HTERT RPE-1 (cell line): ENCODE measurements around the gene UBE3C.
"Not testable (repeated sequence)": the region's sequence is repeated elsewhere in the genome, so short reads cannot be mapped to it uniquely, and the experiment has no call there.

Experiments used
- in situ Hi-C: fragments of 300-500 bp; cut with MboI; formaldehyde crosslinking; loops from 4 replicates; pipeline ENCODE4 v1.14.3; 2020; ENCODE audit warnings: low sequenced_read_pairs

The UBE3C gene

DNA sequence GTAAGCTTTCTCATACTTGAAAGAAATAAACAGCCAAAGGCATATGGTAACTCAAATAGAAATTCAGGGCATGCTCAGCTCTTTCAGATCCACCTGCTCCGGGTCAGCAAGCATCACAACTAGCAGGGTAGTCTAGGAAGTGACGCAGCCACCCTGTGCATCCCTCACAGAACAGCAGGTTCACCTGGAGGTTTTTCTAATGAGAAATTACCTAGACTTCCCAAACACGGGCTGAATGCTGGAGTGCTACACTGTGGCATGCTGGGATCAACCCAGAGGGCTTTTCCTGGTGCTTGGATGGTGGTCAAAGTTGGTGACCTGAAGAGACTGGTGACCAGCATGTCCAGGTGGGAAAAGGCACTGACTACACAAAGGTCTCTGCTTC is 131.3 kb downstream of the UBE3C start:
- in situ Hi-C loops, result no loop called here

GRCh38 chr7:157271315-157271990 is 132.7 kb downstream of the UBE3C start:
- in situ Hi-C loops, result no loop called here

GRCh38 chr7:157271991-157272324 is 133.2 kb downstream of the UBE3C start:
- in situ Hi-C loops, result no loop called here

- in situ Hi-C loops, result no loop called here
These were observed 133.9 kb downstream of the UBE3C start for GRCh38 chr7:157272351-157273207.

DNA sequence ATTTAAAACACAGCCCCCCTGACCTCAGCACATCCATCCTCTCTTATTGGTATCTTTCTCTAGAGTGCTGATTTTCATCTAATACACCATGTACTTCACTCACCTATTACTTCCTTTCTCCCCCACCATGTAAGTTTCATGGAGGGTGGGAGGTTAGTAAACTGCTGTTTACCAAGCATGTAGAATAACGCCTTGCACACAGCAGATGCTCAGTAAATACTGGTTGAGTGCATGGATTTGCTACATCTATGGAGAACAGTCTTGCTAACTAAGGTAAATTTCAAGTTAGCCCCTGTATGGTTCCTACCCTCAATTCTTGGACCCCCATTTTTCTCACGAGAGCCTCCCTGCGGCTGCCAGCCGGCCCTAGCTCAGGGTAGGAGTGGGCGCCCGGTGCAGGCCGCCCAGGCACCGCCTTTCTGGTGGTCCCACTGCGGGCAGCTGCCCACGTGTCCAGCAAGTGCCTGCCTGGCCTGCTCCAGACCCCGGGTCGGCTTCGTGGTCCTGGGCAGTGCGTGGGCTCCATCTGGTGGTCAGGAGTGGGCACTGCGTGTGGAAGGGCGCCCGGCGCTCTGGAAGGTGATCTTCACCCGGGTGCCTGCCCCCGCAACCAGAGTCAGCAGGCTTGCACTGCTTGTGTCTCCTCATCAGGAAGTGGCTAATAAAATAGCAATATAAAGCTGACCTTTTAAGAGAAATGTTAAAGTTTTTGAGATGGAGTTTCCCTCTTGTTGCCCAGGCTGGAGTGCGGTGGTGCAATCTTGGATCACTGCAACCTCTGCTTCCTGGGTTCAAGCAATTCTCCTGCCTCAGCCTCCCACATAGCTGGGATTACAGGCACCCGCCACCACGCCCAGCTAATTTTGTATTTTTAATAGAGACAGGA is 134.7 kb downstream of the UBE3C start:
- in situ Hi-C loops, result no loop called here

GRCh38 chr7:157274094-157274634 is 135.4 kb downstream of the UBE3C start:
- in situ Hi-C loops, result not testable (repeated sequence)

DNA sequence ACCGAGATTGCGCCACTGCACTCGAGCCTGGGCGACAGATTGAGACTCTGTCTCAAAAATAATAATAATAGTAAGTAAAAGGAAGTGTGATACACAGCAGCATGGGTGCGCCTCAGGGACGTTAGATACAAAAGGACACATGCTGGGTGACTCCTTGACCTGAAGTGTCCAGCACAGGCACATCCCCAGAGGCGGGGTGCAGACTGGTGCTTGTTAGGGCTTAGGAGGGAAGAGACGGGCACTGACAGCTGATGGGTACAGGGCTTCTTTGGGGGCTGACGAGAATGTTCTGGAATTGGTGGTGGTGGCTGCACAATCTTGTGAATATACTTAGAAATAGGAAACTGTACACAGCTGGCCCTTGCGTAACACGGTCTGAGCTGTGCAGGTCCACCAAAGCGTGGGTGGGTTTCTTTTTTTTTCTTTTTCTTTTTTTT is 136.3 kb downstream of the UBE3C start:
- in situ Hi-C loops, result no loop called here

GRCh38 chr7:157276091-157276561 is 137.4 kb downstream of the UBE3C start:
- in situ Hi-C loops, result no loop called here

DNA sequence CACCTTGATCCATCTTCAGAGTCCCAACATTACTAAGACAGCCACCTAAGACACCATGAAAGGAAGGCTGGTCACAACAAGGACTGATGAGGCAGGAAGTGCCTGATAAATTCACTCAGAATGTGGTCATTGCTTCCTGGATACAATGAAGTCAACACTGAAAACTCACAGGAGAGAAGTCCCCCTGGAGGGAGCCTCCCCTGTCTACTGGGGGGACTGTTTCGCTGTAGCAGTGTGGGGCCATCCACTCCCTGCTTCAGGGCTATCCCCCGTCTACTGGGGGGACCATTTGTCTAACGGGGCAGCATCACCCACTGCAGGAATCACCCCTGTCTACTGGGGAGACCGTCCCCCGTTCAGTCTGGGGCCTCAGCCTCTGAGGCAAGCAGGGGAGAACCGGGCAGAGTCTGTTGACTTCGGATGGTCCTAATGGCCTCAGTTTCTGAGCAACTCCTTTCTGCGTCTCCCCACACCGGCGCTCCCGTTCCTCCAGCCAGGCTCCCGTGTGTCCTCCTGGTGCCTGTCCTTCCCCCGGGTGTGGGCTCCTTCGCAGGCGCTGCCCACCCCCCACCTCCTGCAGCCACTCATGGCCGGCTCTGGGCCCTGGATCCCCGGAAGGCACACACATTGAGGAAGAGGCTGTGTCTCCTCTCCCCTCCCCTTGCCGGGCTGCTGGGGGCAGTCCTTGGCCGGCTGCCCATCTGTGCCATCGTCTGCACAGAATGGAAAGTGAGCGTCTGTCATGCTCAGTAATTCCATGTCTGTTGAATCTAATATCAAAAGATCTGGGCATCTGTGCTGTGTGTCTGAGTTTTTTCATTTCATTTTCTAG is 138.2 kb downstream of the UBE3C start:
- in situ Hi-C loops, result no loop called here

- in situ Hi-C loops, result not testable (repeated sequence)
These were observed 138.8 kb downstream of the UBE3C start for GRCh38 chr7:157277568-157277967.

- in situ Hi-C loops, result no loop called here
These were observed 139.6 kb downstream of the UBE3C start for GRCh38 chr7:157278167-157278790.

GRCh38 chr7:157278791-157279724 is 140.3 kb downstream of the UBE3C start:
- in situ Hi-C loops, result no loop called here

GRCh38 chr7:157279741-157280215 is 141.1 kb downstream of the UBE3C start:
- in situ Hi-C loops, result no loop called here

DNA sequence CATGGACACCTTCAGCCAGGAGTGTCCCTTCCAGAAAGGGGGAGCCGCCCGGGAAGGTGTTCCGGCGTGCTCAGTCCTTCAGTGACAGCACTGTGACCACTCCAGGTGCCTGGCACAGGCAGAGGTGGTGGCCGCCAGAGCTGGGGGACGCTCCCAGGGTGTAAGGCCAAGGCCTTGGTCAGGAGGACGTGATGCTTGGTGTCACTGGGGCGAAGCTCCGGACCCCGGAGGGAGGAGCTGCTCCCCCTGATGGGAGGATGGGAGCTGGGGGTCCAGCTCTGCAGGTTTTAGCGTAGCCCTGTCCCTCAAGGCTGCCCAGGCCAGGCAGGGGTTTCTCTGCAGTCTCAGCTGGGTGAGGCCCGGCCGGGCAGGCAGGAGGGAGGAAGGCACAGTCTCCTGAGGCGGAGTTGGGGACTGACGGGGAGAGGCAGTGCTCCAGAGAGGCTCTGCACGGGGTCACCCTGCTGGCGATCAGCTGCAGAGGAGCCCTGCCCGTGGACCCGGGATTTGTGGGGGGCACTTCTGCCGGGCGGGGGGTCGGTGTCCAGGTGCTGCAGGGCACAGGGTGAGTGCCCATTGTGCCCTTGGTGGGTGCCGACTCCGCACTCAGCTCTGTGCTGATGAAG is 141.6 kb downstream of the UBE3C start:
- in situ Hi-C loops, result no loop called here

GRCh38 chr7:157281221-157281998 is 142.7 kb downstream of the UBE3C start:
- in situ Hi-C loops, result no loop called here

GRCh38 chr7:157282141-157282801 is 143.5 kb downstream of the UBE3C start:
- in situ Hi-C loops, result no loop called here
